SU-DHL-6 (cell line): ENCODE results near the gene RHOBTB3.

ENCODE experiments used
- CTCF ChIP-seq: fragments of 200-600 bp; sonication (generic); IDR thresholded peaks from one replicate; pipeline ENCODE4 v1.5.1; 2017; ENCODE audit warnings: antibody characterized with exemption, mild to moderate bottlenecking, low read length, moderate library complexity; ENCODE audit not compliant: insufficient read depth, poor library complexity, severe bottlenecking
- EZH2phosphoT487 ChIP-seq: fragments of 200-600 bp; sonication (generic), shearing (Covaris generic); conservative IDR thresholded peaks from 2 replicates; pipeline ENCODE4 v1.6.1; 2018; ENCODE audit warnings: mild to moderate bottlenecking, antibody characterized with exemption, low read length, moderate library complexity, mixed read lengths

DNA sequence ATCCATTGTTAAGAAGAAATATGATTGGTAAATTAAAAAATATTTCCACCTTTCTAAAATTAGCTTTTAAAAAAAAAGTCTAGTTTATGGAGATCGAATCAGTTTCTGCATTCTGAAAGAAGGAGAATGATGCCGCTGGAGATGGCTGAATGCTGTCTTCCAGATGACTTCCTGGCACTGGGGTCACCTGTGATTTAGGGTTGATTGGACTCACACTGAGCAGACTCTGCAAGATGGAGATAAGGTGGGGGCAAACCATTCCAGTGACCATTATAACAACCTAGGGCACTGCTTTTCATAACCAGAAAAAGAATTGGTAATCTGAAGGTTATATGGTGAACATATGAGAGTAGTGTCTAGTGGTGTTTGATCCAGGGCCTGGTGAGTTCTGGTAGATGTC, 40.8 kb downstream of the RHOBTB3 start:
- TF ChIP-seq CTCF = no peak
- TF ChIP-seq EZH2phosphoT487 = no peak
